Peyer's patch (tissue), 4 donors: ENCODE data around the gene MACROD2. TPM values are rescaled to one million over a fixed set of nuclear protein-coding genes. Genes with fewer than 3 reads are reported as not detected.
A peak's percentile ranks its signal among the peaks of the same experiment; 100 is the strongest.

Experiments used
- DNase-seq, 3 donors: peaks; one replicate each; pipeline ENCODE4 v3.0.0-alpha.2; 2017 to 2019
- H3K27ac ChIP-seq, 4 donors: fragments of 200-600 bp; sonication (generic); one replicate each; pipeline ENCODE4 v1.5.1; 2016 to 2019
- H3K27me3 ChIP-seq, 2 donors: fragments of 200-600 bp; sonication (generic); one replicate each; pipeline ENCODE4 v1.5.1; 2019
- H3K36me3 ChIP-seq, 3 donors: fragments of 200-600 bp; sonication (generic); one replicate each; pipeline ENCODE4 v1.5.1; 2016 to 2019
- H3K4me1 ChIP-seq, 4 donors: fragments of 200-600 bp; sonication (generic); one replicate each; pipeline ENCODE4 v1.5.1; 2016 to 2019
- H3K4me3 ChIP-seq, 4 donors: fragments of 200-600 bp; sonication (generic); 1 replicate in 3 of 4; 2 replicates in 1 of 4; pipeline ENCODE4 v1.5.1; 2016 to 2019; ENCODE audit warnings: mild to moderate bottlenecking in 1 of 4
- H3K9me3 ChIP-seq, 4 donors: fragments of 200-600 bp; sonication (generic); one replicate each; pipeline ENCODE4 v1.5.1; 2016 to 2019; ENCODE audit warnings: mild to moderate bottlenecking in 1 of 4
- CTCF ChIP-seq, 6 experiments: fragments of 450-650 bp in 4 of 6; fragments of 200-600 bp in 2 of 6; sonication (generic) in 1 of 6; IDR thresholded peaks; one replicate each; pipeline ENCODE4 v1.5.1; 2017 to 2019; ENCODE audit warnings: antibody characterized with exemption in 6 of 6, mild to moderate bottlenecking in 3 of 6, moderate library complexity in 1 of 6
- POLR2A ChIP-seq, 2 donors: fragments of 450-650 bp; IDR thresholded peaks; one replicate each; pipeline ENCODE4 v1.5.1; 2017; ENCODE audit warnings: antibody characterized with exemption in 2 of 2, mild to moderate bottlenecking in 2 of 2, moderate library complexity in 2 of 2
- total RNA-seq, 4 donors: library from RNA; depleted of rRNA; stranded (reverse); fragments of >200 nt; gene quantifications; one replicate each; pipeline ENCODE4 v1.1.0, GENCODE V29; 2016

The MACROD2 gene
- total RNA-seq, 4 donors from 2014 or later = 2.5 to 10.7 (median 6.5) TPM

- Histone ChIP-seq H3K27ac (no peak overlapping the region), H3K36me3 (no peaks in the 10 kb centered on the region)
- no peak for DNase-seq
Measured at GRCh38 chr20:15328084-15328483, 1332.8 kb downstream of the MACROD2 start.

GRCh38 chr20:15332711-15333160, 1337.4 kb downstream of the MACROD2 start:
- Histone ChIP-seq H3K27ac (peak overlapping the region in 1 of 4 donors; percentile 7), H3K27me3 (no peaks in the 10 kb centered on the region), H3K4me3 (no peak overlapping the region), H3K9me3 (no peaks in the 10 kb centered on the region), H3K4me1 (no peaks in the 10 kb centered on the region), H3K36me3 (no peaks in the 10 kb centered on the region)
- no peak for TF ChIP-seq POLR2A (IDR thresholded peaks at IDR 0.05)
- TF ChIP-seq CTCF (IDR thresholded peaks at IDR 0.05) = no peak
- DNase-seq = no peak

More at GRCh38 chr20:15328084-15328483, 1332.8 kb downstream of the MACROD2 start:
- Histone ChIP-seq H3K27me3 (no peaks in the 10 kb centered on the region), H3K9me3 (no peaks in the 10 kb centered on the region), H3K4me3 (no peak overlapping the region), H3K4me1 (no peaks in the 10 kb centered on the region)
- TF ChIP-seq POLR2A (IDR thresholded peaks at IDR 0.05) (no peak), CTCF (IDR thresholded peaks at IDR 0.05) (no peak)

GRCh38 chr20:15333170-15333569, 1337.9 kb downstream of the MACROD2 start:
- Histone ChIP-seq H3K27me3 (no peaks in the 10 kb centered on the region), H3K9me3 (no peaks in the 10 kb centered on the region), H3K4me1 (no peaks in the 10 kb centered on the region), H3K27ac (peak overlapping the region in 1 of 4 donors; percentile 7), H3K36me3 (no peaks in the 10 kb centered on the region), H3K4me3 (no peak overlapping the region)
- TF ChIP-seq CTCF (IDR thresholded peaks at IDR 0.05) = no peak
- TF ChIP-seq POLR2A (IDR thresholded peaks at IDR 0.05) = no peak
- DNase-seq = no peak

GRCh38 chr20:15336011-15336410, 1340.7 kb downstream of the MACROD2 start:
- Histone ChIP-seq H3K9me3 (no peaks in the 10 kb centered on the region), H3K27me3 (no peaks in the 10 kb centered on the region), H3K4me3 (no peak overlapping the region), H3K27ac (no peak overlapping the region), H3K36me3 (no peaks in the 10 kb centered on the region), H3K4me1 (no peaks in the 10 kb centered on the region)
- TF ChIP-seq POLR2A (IDR thresholded peaks at IDR 0.05) (no peak), CTCF (IDR thresholded peaks at IDR 0.05) (no peak)
- DNase-seq = no peak

GRCh38 chr20:15336536-15336935, 1341.2 kb downstream of the MACROD2 start:
- no peak overlapping the region for H3K4me3 ChIP-seq
- H3K4me1 ChIP-seq = no peaks in the 10 kb centered on the region
- H3K36me3 ChIP-seq = no peaks in the 10 kb centered on the region
- H3K9me3 ChIP-seq = no peaks in the 10 kb centered on the region
- H3K27me3 ChIP-seq = no peaks in the 10 kb centered on the region
- no peak overlapping the region for H3K27ac ChIP-seq
- no peak for TF ChIP-seq POLR2A (IDR thresholded peaks at IDR 0.05)
- TF ChIP-seq CTCF (IDR thresholded peaks at IDR 0.05) = no peak
- DNase-seq = no peak

- no peak for DNase-seq
- no peak overlapping the region for H3K27ac ChIP-seq
- no peak overlapping the region for H3K4me3 ChIP-seq
- H3K9me3 ChIP-seq = no peaks in the 10 kb centered on the region
- H3K36me3 ChIP-seq = no peaks in the 10 kb centered on the region
- TF ChIP-seq POLR2A (IDR thresholded peaks at IDR 0.05) (no peak), CTCF (IDR thresholded peaks at IDR 0.05) (no peak)
- no peaks in the 10 kb centered on the region for H3K27me3 ChIP-seq
- no peaks in the 10 kb centered on the region for H3K4me1 ChIP-seq
Measured at GRCh38 chr20:15339264-15339663, 1343.9 kb downstream of the MACROD2 start.
